Fibroblast of mammary gland (primary cell): ENCODE results near the gene PBLD.
A peak's percentile ranks its signal among the peaks of the same experiment; 100 is the strongest.

ENCODE experiments used
- DNase-seq: peaks from one replicate; pipeline ENCODE4 v3.0.0-alpha.2; 2010; ENCODE audit warnings: low read depth
- H3K4me3 ChIP-seq: 2 replicates; pipeline ENCODE4 v1.5.1; 2011; ENCODE audit warnings: low read depth, mild to moderate bottlenecking, low read length, moderate library complexity; ENCODE audit not compliant: control insufficient read depth
- CTCF ChIP-seq: conservative IDR thresholded peaks from 2 replicates; pipeline ENCODE4 v1.5.1; 2011; ENCODE audit warnings: low read depth, low read length, inconsistent platforms; ENCODE audit not compliant: control insufficient read depth, insufficient read depth

PBLD gene

GRCh38 chr10:68332259-68333057 lies at the start of gene PBLD:
PBLD (minus strand) TSS chr10:68332928; CDS start chr10:68306844, 26,084 bp downstream.
- peak within 1 kb of the TSS; percentile 91 for H3K4me3 ChIP-seq
- TF ChIP-seq CTCF, result peak; percentile 43
- peak; percentile 75 for DNase-seq

- DNase-seq, result no peak
- H3K4me3 ChIP-seq, result no peak overlapping the region
- no peak for TF ChIP-seq CTCF
These were observed 38.9 kb upstream of the PBLD start for GRCh38 chr10:68371604-68372003.

GRCh38 chr10:68367121-68367520 lies 34.4 kb upstream of the PBLD start:
- DNase-seq, result peak; percentile 26

GRCh38 chr10:68366600-68366999 lies 33.9 kb upstream of the PBLD start:
- H3K4me3 ChIP-seq, result no peak overlapping the region
- DNase-seq, result no peak
- TF ChIP-seq CTCF, result no peak

More at GRCh38 chr10:68367121-68367520, 34.4 kb upstream of the PBLD start:
- TF ChIP-seq CTCF, result no peak
- H3K4me3 ChIP-seq, result no peak overlapping the region

GRCh38 chr10:68365611-68366010 lies 32.9 kb upstream of the PBLD start:
- H3K4me3 ChIP-seq, result no peak overlapping the region
- TF ChIP-seq CTCF, result no peak

GRCh38 chr10:68364101-68364886 lies 31.6 kb upstream of the PBLD start:
- H3K4me3 ChIP-seq, result no peak overlapping the region

More at GRCh38 chr10:68365611-68366010, 32.9 kb upstream of the PBLD start:
- no peak for DNase-seq

More at GRCh38 chr10:68364101-68364886, 31.6 kb upstream of the PBLD start:
- no peak for TF ChIP-seq CTCF
- DNase-seq, result no peak
